HG03103 (cell line): ENCODE data around the gene KRTAP1-5.
"Not testable (repeated sequence)": the region's sequence is repeated elsewhere in the genome, so short reads cannot be mapped to it uniquely, and the experiment has no call there.

Experiments used
- ATAC-seq: cut with Tn5 transposase; IDR thresholded peaks from one replicate; pipeline ENCODE4 v1.9.1; 2021; ENCODE audit warnings: low read depth; ENCODE audit not compliant: unreplicated experiment

KRTAP1-5 gene

DNA sequence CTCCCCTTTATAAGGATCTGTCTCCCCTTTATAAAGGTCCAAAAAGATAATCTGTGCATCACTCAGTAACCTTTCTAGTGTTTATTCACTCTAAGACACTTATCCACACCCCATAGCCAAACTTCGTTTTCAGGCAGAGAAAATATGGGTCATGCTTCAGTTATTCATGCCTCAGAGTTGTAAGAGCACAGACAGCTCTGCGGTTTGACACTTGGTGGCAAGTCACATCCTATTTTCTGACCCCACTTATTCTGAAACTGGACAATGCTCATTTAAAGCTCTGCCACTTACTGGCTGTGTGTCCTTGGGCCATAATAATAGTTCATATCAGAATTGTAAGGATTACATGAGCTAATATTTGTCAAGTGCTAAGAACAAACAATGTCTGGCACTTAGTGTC is 22.1 kb upstream of the KRTAP1-5 start:
- ATAC-seq, result no peak

DNA sequence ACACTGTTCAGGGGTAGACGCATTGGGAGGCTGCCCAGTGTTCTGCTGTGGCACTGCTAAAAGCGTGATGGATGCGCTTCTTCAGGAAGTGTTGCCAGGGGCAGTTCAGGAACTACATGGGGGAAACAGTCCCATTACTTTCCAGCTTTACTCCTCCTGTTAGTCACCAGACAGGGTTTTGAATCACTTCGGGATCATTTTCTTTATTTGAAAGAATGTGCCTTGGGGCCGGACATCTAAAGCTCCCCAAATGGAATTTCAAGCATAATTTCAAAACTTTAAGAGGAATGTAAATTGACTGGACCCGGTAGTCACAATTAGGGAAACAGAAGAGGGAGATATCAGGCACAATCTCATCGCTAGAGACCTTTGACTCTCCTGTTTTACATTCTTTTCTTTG is 21.4 kb upstream of the KRTAP1-5 start:
- no peak for ATAC-seq

DNA sequence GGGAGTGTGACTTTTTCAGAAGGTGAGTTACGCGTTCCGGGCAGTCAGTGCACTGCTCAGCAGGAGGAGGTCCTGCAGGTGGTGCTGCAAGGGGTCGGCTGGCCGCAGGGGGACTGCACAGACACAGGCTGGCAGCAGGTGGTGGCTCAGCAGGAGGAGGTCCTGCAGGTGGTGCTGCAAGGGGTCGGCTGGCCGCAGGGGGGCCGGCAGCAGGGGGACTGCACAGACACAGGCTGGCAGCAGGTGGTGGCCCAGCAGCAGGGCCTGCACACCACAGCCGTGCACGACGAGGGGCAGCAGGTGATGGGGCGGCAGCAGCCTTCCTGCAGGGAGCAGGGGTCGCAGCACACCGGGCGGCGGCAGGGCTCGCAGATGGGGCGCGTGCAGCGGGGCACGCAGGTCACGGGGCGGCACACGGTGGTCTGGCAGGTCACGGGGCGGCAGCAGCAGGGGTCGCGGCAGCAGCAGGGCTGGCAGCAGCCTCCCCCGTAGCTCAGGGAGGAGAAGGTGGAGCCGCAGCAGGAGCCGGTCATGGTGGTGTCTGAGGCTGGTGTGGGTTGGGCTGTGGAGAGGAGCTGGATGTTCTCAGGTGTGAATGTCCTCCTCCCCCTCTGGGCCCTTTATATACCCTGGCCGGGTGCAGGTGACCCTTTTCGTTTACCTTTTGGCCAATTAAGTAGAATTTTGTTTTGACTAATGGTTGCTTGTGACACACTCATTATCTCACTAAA is 19.9 kb upstream of the KRTAP1-5 start, which contains the start of gene KRTAP2-1:
Gene KRTAP2-1, minus strand, starts transcription at position 582 of the 731 bp plus-strand sequence. Its CDS starts 49 bp downstream, at position 533.
- ATAC-seq, result not testable (repeated sequence)

DNA sequence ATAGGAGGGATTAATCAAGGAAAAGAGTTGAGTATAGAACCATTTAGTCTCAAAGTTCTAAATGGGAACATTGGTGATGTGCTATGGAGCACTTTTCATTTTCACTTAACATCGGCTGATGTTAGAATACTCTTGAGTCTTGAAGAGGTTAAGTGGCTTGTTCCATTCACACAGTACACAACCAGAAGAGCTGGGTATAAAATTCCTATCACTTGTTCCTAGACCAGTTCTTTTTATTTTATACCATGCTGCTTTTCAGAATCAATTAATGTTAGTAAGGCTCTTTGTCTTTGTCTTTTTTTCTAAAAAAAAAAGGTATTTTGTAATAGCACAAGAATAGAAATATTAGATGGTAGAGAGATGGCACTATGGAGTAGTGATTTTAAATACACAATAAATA is 15.9 kb upstream of the KRTAP1-5 start:
- no peak for ATAC-seq

DNA sequence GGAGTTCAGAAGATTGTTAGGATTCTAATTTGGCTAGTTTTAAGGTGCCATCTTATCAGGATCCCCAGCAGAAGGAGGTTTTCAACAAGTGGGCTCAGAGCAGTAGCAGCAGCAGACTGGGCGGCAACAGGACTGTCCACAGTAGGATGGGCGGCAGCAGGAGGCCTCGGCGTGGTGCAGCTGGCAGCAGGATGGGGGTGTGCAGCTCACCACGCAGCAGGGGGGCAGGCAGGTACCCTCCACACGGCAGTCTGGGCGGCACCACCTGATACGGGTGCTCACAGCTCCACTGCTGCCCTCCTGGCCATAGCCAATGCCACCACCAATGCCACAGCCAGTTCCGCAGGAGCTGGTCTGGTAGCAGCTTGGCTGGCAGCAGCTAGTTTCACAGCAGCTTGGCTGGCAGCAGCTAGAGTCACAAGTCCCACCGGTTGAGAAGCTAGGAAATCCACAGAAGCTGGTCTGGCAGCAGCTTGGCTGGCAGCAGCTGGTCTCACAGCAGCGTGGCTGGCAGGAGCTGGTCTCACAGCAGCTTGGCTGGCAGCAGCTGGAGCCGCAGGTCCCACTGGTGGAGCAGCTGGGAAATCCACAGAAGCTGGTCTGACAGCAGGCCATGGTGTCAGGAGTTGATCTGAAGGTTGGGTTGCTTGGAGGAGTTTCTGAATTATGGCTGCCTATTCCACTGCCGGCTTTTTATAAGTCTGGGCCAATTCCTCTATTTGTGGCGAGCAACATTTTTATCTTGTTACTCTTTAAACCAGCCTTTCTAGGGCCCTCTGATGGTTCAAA is 14.0 kb upstream of the KRTAP1-5 start, which contains the start of gene KRTAP1-1:
Gene KRTAP1-1, minus strand, starts transcription at position 668 of the 789 bp plus-strand sequence. Its CDS starts 53 bp downstream, at position 615.
- not testable (repeated sequence) for ATAC-seq

DNA sequence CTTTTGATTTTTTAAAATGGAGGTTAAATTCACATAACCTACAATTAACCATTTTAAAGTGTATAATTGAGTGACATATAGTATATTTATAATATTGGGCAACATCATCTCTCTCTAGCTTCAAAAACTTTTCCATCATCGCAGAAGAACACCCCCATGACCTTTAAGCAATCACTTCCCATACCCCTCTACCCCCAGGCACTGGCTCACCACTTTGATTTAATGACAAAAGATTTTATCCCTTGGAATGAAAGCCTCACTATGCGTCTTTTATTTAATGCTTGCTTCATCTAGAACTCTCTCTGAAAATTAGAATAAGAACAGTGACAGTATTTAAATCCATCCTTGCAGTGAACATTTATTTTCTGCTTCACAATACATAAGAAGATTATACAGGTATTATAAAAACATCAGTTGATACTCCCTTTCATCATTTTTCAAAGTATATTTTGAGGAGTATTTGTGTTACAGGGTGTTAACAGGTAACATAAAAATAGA is 10.9 kb upstream of the KRTAP1-5 start:
- ATAC-seq, result no peak

DNA sequence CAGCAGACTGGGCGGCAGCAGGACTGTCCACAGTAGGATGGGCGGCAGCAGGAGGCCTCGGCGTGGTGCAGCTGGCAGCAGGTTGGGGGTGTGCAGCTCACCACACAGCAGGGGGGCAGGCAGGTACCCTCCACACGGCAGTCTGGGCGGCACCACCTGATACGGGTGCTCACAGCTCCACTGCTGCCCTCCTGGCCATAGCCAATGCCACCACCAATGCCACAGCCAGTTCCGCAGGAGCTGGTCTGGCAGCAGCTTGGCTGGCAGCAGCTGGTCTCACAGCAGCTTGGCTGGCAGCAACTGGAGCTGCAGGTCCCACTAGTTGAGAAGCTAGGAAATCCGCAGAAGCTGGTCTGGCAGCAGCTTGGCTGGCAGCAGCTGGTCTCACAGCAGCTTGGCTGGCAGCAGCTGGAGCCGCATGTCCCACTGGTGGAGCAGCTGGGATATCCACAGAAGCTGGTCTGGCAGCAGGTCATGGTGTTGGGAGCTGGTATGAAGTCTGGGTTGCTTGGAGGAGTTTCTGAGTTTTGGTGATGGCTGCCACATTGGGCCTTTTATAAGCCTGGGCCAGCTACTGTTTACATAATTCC is 7.4 kb upstream of the KRTAP1-5 start, which contains the start of gene KRTAP1-3:
Gene KRTAP1-3, minus strand, starts transcription at position 529 of the 590 bp plus-strand sequence. Its CDS starts 53 bp downstream, at position 476.
- not testable (repeated sequence) for ATAC-seq

DNA sequence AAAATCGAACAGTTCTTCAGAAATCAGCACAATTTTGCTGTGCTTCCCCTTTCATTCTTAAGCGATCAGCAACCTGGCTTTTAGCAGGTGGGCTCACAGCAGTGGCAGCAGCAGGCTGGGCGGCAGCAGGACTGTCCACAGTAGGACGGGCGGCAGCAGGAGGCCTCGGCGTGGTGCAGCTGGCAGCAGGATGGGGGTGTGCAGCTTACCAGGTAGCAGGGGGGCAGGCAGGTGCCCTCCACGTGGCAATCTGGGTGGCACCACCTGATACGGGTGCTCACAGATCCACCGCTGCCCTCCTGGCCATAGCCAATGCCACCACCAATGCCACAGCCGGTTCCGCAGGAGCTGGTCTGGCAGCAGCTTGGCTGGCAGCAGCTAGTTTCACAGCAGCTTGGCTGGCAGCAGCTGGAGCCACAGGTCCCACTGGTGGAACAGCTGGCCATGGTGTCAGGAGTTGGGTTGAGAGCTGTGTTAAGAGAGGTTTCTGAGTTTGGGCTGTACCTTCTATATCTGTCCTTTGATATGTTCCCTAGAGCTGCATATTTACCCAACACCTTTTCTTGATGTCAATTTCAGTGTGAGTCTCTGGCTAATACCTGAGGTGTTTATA is 2.7 kb upstream of the KRTAP1-5 start, which contains the start of gene KRTAP1-4:
Gene KRTAP1-4, minus strand, starts transcription at position 563 of the 613 bp plus-strand sequence. Its CDS starts 117 bp downstream, at position 446.
- no peak for ATAC-seq

DNA sequence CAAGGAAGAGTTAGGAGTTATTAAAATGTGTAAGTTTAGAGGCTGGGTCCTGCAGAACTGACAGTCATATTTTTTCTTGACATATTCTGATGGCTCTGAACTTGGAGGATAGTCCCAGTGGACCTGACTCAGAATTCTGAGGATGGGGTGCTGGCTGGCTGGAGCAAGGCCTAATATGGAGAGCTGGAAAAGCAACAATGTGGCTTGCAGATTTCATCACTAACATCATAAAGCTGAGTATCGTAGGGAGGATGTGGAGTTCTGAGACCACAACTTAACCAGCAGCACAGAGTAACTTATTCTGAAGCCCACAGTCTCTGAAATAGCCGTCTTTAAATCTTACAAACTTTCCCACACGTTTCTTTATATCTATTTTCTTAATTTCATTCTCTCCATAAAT is 2.3 kb downstream of the KRTAP1-5 start:
- ATAC-seq, result no peak

DNA sequence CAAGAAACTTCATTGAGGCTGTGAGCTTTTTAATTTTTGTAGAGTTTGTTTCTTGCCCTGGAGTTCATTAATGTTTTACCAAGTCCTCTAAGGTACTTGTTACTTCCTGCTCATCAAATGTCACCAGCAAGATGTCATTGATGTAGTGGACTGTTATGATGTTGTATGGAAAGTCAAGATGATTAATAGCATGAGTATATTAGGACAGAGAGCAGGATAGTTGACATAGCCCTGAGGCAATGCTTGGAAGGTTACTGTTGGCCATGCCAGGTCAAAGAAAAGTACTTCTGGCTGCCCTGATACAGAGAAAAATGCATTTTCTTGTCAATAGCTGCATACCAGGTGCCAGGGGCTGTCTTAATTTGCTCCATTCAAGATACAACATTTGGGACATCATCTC is 6.7 kb downstream of the KRTAP1-5 start:
- no peak for ATAC-seq

DNA sequence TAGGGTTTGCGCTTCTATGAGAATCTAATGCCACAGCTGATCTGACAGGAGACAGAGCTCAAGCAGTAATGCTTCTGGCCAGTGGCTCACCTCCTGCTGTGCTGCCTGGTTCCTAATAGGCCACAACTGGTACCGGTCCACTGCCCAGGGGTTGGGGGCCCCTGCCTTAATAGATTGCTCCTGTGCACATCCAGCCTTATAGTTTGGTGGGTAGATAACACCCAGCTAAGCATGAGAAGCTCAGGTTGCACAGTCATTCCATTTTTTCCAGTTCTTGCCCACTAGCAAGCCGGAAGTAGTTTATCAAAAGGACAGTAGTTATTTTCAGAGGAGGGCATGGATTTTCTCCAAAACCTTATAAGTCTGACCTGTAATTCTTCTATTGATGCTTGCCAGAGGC is 7.6 kb downstream of the KRTAP1-5 start:
- ATAC-seq, result no peak

DNA sequence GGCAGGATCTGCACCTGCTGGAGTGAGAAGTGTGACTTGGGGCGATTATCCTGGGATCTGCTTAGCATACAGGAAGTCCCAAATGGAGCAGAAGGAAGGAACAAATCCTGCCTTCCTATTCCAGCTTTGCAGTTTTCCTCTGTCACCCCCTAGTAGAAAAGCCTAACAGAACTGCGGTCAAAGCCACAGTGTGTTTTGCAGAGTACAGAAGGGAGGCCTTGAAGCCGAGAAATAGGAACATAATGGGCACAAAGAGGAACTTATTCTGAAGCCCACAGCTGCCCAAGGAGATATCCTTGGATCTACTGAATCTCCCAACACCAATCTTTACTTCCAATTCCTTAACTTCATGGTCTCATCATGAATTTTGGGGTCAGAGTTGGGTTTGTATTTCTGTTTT is 8.5 kb downstream of the KRTAP1-5 start:
- no peak for ATAC-seq

DNA sequence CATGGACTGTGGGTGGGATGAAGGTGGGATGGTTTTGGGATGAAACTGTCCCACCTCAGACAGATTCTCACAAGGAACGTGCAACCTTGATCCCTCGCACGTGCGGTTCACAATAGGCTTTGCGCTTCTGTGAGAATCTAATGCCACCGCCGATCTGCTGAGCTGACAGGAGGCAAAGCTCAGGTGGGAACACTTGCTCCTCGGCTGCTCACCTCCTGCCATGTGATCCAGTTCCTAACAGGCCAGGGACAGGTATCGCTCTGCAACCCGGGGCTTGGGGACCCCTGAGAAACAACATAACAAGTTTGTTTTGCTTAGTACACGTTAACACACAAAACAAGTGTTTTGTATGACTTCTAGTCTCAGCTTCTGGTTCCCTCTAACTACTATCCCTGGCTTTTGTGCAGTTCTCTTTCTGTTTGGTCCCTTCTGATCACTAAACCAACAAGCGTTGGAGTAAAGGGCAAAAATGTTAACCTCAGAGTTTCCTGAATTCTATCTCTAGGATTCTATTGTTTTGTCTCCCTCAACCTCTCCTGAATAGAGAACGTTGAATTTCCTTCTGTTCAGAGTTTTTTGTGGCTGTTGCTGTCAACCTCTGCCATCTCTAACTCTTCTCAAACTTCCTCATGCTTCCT is 10.3 kb downstream of the KRTAP1-5 start:
- no peak for ATAC-seq

DNA sequence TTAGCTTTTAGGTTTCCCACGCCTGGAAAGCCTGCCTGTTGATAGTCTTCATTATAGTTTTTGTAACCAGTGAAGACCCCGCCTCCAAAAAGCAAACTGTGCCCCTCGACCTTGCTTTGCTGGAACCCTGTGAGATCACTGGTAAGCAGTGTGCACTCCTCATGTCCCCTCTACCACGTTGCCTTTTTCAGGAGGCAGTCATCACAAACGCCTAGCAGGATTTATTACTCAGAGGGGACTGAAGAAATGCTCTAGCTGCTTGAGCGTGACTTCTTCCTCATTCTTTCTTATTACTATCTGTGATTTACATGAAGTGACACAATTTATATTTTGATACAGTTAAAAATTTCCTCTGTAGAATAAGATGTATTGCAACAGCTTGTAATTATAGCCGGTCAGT is 11.6 kb downstream of the KRTAP1-5 start:
- no peak for ATAC-seq

DNA sequence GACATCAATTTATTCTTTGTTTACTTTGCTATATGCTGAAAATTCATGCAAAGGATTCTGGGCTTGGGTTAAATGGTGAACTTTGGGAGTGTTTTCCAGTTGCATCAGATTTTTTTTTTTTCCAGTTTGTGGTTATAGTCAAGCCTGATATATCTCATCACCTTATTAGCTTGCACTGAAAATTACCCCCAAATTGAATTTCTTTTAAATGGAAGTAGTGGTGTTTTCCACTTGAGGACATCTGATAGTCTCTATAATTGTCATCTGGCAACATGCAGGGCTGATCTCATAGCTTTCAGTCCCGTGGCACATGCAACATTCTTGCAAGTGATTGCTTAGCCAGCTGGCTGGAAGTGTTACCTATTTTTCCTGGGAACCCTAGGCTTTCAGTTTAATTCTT is 13.4 kb downstream of the KRTAP1-5 start:
- ATAC-seq, result no peak

DNA sequence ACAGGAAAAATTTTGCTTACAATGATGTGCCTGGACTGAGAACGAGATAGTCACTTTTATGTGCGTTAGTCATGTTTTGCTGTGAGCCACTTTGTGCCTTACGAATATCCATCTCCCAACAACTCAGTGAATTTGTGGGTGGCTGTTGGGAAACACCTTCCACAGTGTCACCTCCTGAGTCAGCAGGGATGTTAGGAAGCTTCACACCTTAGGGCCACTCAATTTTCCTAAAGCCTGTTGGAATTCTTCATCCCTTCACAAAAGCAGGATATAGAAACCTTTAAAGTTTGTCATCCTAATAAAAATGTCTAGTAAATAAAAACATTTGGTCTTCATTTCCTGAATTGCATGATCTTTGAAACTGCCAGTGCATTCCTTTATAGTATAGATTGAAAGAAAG is 13.8 kb downstream of the KRTAP1-5 start:
- ATAC-seq, result no peak

DNA sequence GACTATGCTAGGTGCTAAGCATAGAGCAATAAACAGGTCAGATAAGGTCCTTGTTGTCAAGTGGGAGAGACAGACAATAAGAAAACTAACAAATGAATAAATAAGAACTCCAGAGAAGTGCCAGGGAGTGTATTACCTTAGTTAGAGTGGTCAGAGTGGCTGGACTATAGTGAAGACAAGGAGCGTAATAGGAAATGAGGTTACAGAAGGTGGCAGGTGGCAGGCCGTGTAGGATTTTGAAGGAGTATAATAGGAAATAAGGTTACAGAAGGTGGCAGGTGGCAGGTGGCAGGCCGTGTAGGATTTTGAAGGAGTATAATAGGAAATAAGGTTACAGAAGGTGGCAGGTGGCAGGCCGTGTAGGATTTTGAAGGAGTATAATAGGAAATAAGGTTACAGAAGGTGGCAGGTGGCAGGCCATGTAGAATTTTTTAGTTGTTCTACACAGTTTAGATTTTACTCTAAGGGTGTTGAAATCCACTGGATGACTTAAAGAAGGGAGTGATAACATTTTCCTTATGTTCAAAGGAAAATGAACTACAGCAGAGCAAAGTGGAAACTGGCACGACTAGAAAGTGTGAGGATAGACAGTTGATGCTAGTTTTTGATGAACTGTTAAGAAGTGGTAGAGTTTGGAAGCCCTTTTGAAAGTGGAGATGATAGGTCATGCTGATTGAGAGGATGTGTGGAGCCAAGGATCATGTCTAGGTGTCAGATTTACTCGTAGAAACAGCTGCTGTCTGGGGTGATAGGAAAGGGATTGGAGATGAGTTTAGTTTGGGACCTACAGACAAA is 14.5 kb downstream of the KRTAP1-5 start:
- no peak for ATAC-seq

DNA sequence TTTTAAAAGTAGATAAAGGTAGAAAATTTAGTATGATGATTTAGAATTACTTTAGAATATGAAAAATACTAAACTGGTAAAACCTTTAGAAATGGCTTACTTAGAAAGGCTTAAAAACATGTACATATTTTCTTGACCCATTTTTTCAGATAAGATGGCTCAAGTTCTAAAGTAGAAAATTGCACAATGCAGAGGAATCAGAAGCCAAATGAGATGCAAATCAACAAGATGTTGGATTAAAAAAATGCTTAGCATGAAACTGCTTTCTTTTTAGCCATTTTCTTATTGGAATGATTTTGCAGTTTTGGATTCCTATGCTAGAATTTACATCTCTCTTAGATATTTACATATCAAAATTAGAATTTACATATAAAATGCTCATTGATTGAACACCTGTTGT is 16.6 kb downstream of the KRTAP1-5 start:
- ATAC-seq, result no peak

DNA sequence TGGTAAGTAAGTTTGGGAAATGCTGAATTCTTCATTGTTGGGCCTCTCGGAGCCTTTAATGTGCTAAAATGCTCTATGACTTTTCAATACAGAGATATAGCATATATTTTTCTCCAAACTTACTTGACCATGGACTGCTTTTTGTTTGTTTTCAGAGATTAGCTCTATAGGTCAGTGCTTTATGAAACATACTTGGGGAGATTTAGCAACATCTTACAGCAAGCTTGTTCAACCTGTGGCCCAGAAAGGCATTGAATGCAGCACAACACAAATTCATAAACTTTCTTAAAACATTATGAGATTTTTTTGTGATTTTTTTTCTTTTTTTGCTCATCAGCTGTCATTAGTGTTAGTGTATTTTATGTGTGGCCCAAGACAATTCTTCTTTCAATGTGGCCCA is 17.1 kb downstream of the KRTAP1-5 start:
- ATAC-seq, result no peak
